ENCODE results near the gene SPIB. TPM values are rescaled to one million over a fixed set of nuclear protein-coding genes. Genes with fewer than 3 reads are reported as not detected.

Gene SPIB
- total RNA-seq, 1 donor from 2014 or later: not detected

GRCh38 chr19:50377051-50377461 lies 41.7 kb upstream of the SPIB start:
- H3K27me3 Mint-ChIP-seq (ENCODE audit: insufficient read depth, low read depth): peaks cover 4% of the 10 kb centered on the region
- H3K9me3 Mint-ChIP-seq: no peaks in the 10 kb centered on the region
- DNase-seq (ENCODE audit: low spot score): no peak
- no peaks in the 10 kb centered on the region for H3K4me1 ChIP-seq
- H3K27ac Mint-ChIP-seq: no peak overlapping the region
- H3K4me3 Mint-ChIP-seq: peak overlapping the region; percentile 99
- no peak overlapping the region for H2AFZ ChIP-seq (replicated peaks)
- H4K20me1 ChIP-seq (ENCODE audit: low read depth): no peaks in the 10 kb centered on the region
- H3F3A ChIP-seq (ENCODE audit: low read depth): peaks cover 12% of the 10 kb centered on the region
- no peak for TF ChIP-seq EZH2 (IDR thresholded peaks at IDR 0.05)
- no peak for TF ChIP-seq CTCF (IDR thresholded peaks at IDR 0.05)
- no peak for TF ChIP-seq EZH2phosphoT487 (IDR thresholded peaks at IDR 0.05)
- H3K4me1 Mint-ChIP-seq: peaks cover 4% of the 10 kb centered on the region
- no peak overlapping the region for H3K27ac ChIP-seq
- peaks cover 22% of the 10 kb centered on the region for H3K36me3 Mint-ChIP-seq
- no peak overlapping the region for H3K9ac ChIP-seq
- peak overlapping the region; percentile 65 for H3K4me3 ChIP-seq
- H3K36me3 ChIP-seq: no peaks in the 10 kb centered on the region
- no peaks in the 10 kb centered on the region for H3K79me2 ChIP-seq (ENCODE audit: low read depth)
- no peak overlapping the region for H3K4me2 ChIP-seq
- H3K27me3 ChIP-seq: no peaks in the 10 kb centered on the region
- no peaks in the 10 kb centered on the region for H3K9me3 ChIP-seq (ENCODE audit: low read depth)

- H3K36me3 ChIP-seq: no peaks in the 10 kb centered on the region
- peaks cover 17% of the 10 kb centered on the region for H3F3A ChIP-seq (ENCODE audit: low read depth)
- H3K27ac ChIP-seq: no peak overlapping the region
- H3K79me2 ChIP-seq (ENCODE audit: low read depth): no peaks in the 10 kb centered on the region
- no peak overlapping the region for H2AFZ ChIP-seq (replicated peaks)
- H3K4me1 ChIP-seq: no peaks in the 10 kb centered on the region
- Mint-ChIP-seq H3K4me1 (peaks cover 4% of the 10 kb centered on the region), H3K4me3 (peak overlapping the region; percentile 99), H3K36me3 (peaks cover 22% of the 10 kb centered on the region), H3K9me3 (no peaks in the 10 kb centered on the region), H3K27ac (no peak overlapping the region), H3K27me3 (ENCODE audit: insufficient read depth, low read depth) (peaks cover 4% of the 10 kb centered on the region)
- no peak for DNase-seq (ENCODE audit: low spot score)
- no peak overlapping the region for H3K4me3 ChIP-seq
- TF ChIP-seq EZH2phosphoT487 (IDR thresholded peaks at IDR 0.05) (no peak), CTCF (IDR thresholded peaks at IDR 0.05) (no peak), EZH2 (IDR thresholded peaks at IDR 0.05) (no peak)
- H3K27me3 ChIP-seq: no peaks in the 10 kb centered on the region
- H3K9ac ChIP-seq: no peak overlapping the region
- no peaks in the 10 kb centered on the region for H4K20me1 ChIP-seq (ENCODE audit: low read depth)
- H3K9me3 ChIP-seq (ENCODE audit: low read depth): no peaks in the 10 kb centered on the region
- H3K4me2 ChIP-seq: no peak overlapping the region
These were observed 41.2 kb upstream of the SPIB start for GRCh38 chr19:50377517-50377916.

- Mint-ChIP-seq H3K4me3 (peak overlapping the region; percentile 99), H3K9me3 (no peaks in the 10 kb centered on the region), H3K36me3 (peaks cover 22% of the 10 kb centered on the region), H3K4me1 (peaks cover 6% of the 10 kb centered on the region), H3K27ac (no peak overlapping the region), H3K27me3 (ENCODE audit: insufficient read depth, low read depth) (peaks cover 7% of the 10 kb centered on the region)
- DNase-seq (ENCODE audit: low spot score): no peak
- no peaks in the 10 kb centered on the region for H3K79me2 ChIP-seq (ENCODE audit: low read depth)
- H3K4me1 ChIP-seq: no peaks in the 10 kb centered on the region
- no peak overlapping the region for H3K27ac ChIP-seq
- H4K20me1 ChIP-seq (ENCODE audit: low read depth): no peaks in the 10 kb centered on the region
- TF ChIP-seq EZH2phosphoT487 (IDR thresholded peaks at IDR 0.05): no peak
- no peak for TF ChIP-seq CTCF (IDR thresholded peaks at IDR 0.05)
- no peak for TF ChIP-seq EZH2 (IDR thresholded peaks at IDR 0.05)
- H3K9ac ChIP-seq: no peak overlapping the region
- H3K9me3 ChIP-seq (ENCODE audit: low read depth): no peaks in the 10 kb centered on the region
- no peaks in the 10 kb centered on the region for H3K36me3 ChIP-seq
- H3F3A ChIP-seq (ENCODE audit: low read depth): peaks cover 21% of the 10 kb centered on the region
- H3K4me3 ChIP-seq: no peak overlapping the region
- H3K27me3 ChIP-seq: no peaks in the 10 kb centered on the region
- H3K4me2 ChIP-seq: no peak overlapping the region
- no peak overlapping the region for H2AFZ ChIP-seq (replicated peaks)
These were observed 40.4 kb upstream of the SPIB start for GRCh38 chr19:50378169-50378862.

Measured in neural progenitor cell (in vitro differentiated cells).